Measurements from ENCODE around the gene TRABD2B. TPM values are rescaled to one million over a fixed set of nuclear protein-coding genes. Genes with fewer than 3 reads are reported as not detected.

TRABD2B gene
- total and polyA plus RNA-seq, 2 of the 4 experiments (the other 2 are of a cell fraction): not detected

DNA sequence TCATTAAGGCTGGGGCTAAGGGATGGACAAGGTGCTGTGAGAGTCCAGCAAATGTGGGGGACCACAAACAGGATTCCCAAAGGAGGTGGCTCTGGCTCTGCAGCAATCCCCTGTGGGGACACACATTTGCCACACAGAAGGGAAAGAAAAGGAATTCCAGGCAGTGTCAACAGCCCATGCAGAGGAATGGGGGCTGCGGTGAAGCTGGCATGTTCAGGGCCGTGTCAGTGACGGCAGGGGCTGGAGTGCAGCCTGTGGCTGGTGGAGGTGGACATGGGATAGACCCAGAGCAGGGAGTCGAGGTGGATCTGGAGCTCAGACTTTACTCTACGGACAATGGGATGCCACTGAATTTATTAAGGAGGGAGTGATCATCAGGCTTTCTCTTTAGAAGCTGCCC lies 183.2 kb downstream of the TRABD2B start:
- CTCF ChIA-PET: no interaction called here
- Histone ChIP-seq H2BK5ac (ENCODE audit: low read depth, low read length, poor library complexity, severe bottlenecking) (no peak overlapping the region), H3K36me3 (ENCODE audit: control insufficient read depth, insufficient read depth, low read length) (no peaks in the 10 kb centered on the region), H4K91ac (ENCODE audit: insufficient read depth, low read depth, low read length) (no peak overlapping the region), H2BK15ac (ENCODE audit: low read depth, low read length) (no peak overlapping the region), H3K56ac (ENCODE audit: extremely low read depth, insufficient read depth, low read length) (no peak overlapping the region), H3K4me1 (ENCODE audit: control insufficient read depth, insufficient read depth, low read length) (no peaks in the 10 kb centered on the region), H3K27me3 (ENCODE audit: control insufficient read depth, insufficient read depth, low read length) (no peaks in the 10 kb centered on the region; the same call in 1 of the 2 replicates), H4K20me1 (ENCODE audit: insufficient read depth, low read length) (no peaks in the 10 kb centered on the region), H3K14ac (replicated peaks; ENCODE audit: low read depth, low read length) (no peak overlapping the region), H2BK20ac (ENCODE audit: low read depth, low read length) (no peak overlapping the region), H3K4me3 (ENCODE audit: insufficient read depth, low read depth, low read length) (no peak overlapping the region), H3K9me3 (ENCODE audit: control insufficient read depth, insufficient read depth, low read length) (no peaks in the 10 kb centered on the region), H3K9me1 (ENCODE audit: insufficient read depth, low read length) (no peaks in the 10 kb centered on the region), H4K8ac (ENCODE audit: low read depth in 2 of 2, low read length in 2 of 2) (no peak overlapping the region), H3K18ac (ENCODE audit: low read depth, low read length) (no peak overlapping the region), H3K4ac (ENCODE audit: low read depth, low read length) (no peak overlapping the region), H2AK9ac (replicated peaks; ENCODE audit: low read depth, low read length, poor library complexity) (no peak overlapping the region), H2BK120ac (ENCODE audit: low read depth, low read length) (no peak overlapping the region), H3K23ac (ENCODE audit: low read depth, low read length) (no peak overlapping the region), H3K9ac (ENCODE audit: low read depth, low read length) (no peak overlapping the region), H2AFZ (replicated peaks; ENCODE audit: low read length, poor library complexity) (no peak overlapping the region), H3K27ac (ENCODE audit: insufficient read depth, low read length) (no peak overlapping the region), H3K4me2 (ENCODE audit: low read depth, low read length) (no peak overlapping the region), H3K79me1 (ENCODE audit: low read depth in 1 of 2, low read length in 2 of 2) (no peaks in the 10 kb centered on the region), H4K5ac (ENCODE audit: low read depth, low read length) (no peak overlapping the region), H2AK5ac (ENCODE audit: low read depth, low read length) (no peak overlapping the region)
- no peak for ATAC-seq (ENCODE audit: low read depth)
- in situ Hi-C loops (cut with MboI; ENCODE audit: low sequenced_read_pairs) (no loop called here), intact Hi-C loops (cut with micrococcal nuclease) (no loop called here), dilution Hi-C loops (cut with HindIII; ENCODE audit: low sequenced_read_pairs, unreplicated experiment) (no loop called here)
- POLR2A ChIA-PET (ENCODE audit: unreplicated experiment): no interaction called here
- no peak for DNase-seq
- WGBS, 2 experiments (ENCODE audit: extremely low coverage in 2 of 2, insufficient read length in 1 of 2): 51% methylated on average over 4 of the region's 5 CpGs; no CpG with 5 or more reads in 1 of the 2 experiments
- BruUV-seq (replicated peaks): no TSS peak
- no peak for TF ChIP-seq NFE2L2 (IDR thresholded peaks at IDR 0.05; ENCODE audit: low read depth, low read length)
- TF ChIP-seq RFX5 (IDR thresholded peaks at IDR 0.05; ENCODE audit: low read depth, low read length): no peak
- no peak for TF ChIP-seq MAFK (IDR thresholded peaks at IDR 0.05; ENCODE audit: low read depth, low read length)
- no peak for TF ChIP-seq SMC3 (IDR thresholded peaks at IDR 0.05; ENCODE audit: low read depth, low read length)
- TF ChIP-seq, protein P1, sequence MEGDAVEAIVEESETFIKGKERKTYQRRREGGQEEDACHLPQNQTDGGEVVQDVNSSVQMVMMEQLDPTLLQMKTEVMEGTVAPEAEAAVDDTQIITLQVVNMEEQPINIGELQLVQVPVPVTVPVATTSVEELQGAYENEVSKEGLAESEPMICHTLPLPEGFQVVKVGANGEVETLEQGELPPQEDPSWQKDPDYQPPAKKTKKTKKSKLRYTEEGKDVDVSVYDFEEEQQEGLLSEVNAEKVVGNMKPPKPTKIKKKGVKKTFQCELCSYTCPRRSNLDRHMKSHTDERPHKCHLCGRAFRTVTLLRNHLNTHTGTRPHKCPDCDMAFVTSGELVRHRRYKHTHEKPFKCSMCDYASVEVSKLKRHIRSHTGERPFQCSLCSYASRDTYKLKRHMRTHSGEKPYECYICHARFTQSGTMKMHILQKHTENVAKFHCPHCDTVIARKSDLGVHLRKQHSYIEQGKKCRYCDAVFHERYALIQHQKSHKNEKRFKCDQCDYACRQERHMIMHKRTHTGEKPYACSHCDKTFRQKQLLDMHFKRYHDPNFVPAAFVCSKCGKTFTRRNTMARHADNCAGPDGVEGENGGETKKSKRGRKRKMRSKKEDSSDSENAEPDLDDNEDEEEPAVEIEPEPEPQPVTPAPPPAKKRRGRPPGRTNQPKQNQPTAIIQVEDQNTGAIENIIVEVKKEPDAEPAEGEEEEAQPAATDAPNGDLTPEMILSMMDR (conservative IDR thresholded peaks at IDR 0.05; ENCODE audit: low read depth, low read length): no peak
- TF ChIP-seq CEBPB (IDR thresholded peaks at IDR 0.05; ENCODE audit: low read depth, low read length): no peak
- TF ChIP-seq BHLHE40 (IDR thresholded peaks at IDR 0.05; ENCODE audit: low read depth, low read length): no peak
- no peak for TF ChIP-seq MAZ (IDR thresholded peaks at IDR 0.05; ENCODE audit: borderline replicate concordance, low read depth, low read length)
- TF ChIP-seq RAD21 (IDR thresholded peaks at IDR 0.05; ENCODE audit: low read length): no peak
- no peak for TF ChIP-seq CHD1 (IDR thresholded peaks at IDR 0.05; ENCODE audit: low read depth, low read length)
- TF ChIP-seq, protein P2, sequence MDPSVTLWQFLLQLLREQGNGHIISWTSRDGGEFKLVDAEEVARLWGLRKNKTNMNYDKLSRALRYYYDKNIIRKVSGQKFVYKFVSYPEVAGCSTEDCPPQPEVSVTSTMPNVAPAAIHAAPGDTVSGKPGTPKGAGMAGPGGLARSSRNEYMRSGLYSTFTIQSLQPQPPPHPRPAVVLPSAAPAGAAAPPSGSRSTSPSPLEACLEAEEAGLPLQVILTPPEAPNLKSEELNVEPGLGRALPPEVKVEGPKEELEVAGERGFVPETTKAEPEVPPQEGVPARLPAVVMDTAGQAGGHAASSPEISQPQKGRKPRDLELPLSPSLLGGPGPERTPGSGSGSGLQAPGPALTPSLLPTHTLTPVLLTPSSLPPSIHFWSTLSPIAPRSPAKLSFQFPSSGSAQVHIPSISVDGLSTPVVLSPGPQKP (IDR thresholded peaks at IDR 0.05; ENCODE audit: borderline replicate concordance, low read depth, low read length): no peak
- no peak for TF ChIP-seq RCOR1 (IDR thresholded peaks at IDR 0.05; ENCODE audit: insufficient replicate concordance, low read length)
- TF ChIP-seq POLR2A (IDR thresholded peaks at IDR 0.05; ENCODE audit: low read depth, low read length): no peak
- TF ChIP-seq FOS (IDR thresholded peaks at IDR 0.05; ENCODE audit: low read depth, low read length): no peak
